HCT116 (cell line): Measurements from ENCODE around the gene GLT6D1. TPM values are rescaled to one million over a fixed set of nuclear protein-coding genes. Genes with fewer than 3 reads are reported as not detected.
"Not testable (repeated sequence)": the region's sequence is repeated elsewhere in the genome, so short reads cannot be mapped to it uniquely, and the experiment has no call there.

ENCODE experiments used
- ATAC-seq: fragments of 200-7000 bp; cut with Tn5 transposase; 2 replicates; pipeline ENCODE4 v1.9.1; 2020; ENCODE audit warnings: mild to moderate bottlenecking, moderate library complexity
- BruUV-seq: library from RNA; stranded (reverse); fragments of 400-500 nt; replicated peaks from 2 replicates; lab custom pipeline; 2021; lab: Mats Ljungman, UMichigan
- CTCF ChIA-PET: fragments of 300-600 bp; sonication (Branson Sonifier 250); formaldehyde crosslinking; loops from one replicate; lab custom pipeline; 2021; ENCODE audit warnings: antibody characterized with exemption; lab: Charles Lee
- POLR2A ChIA-PET: fragments of 300-600, 350-600 bp; sonication (Branson Sonifier 250); formaldehyde crosslinking; loops from one replicate; lab custom pipeline; 2021; ENCODE audit warnings: antibody characterized with exemption; lab: Charles Lee
- RAD21 ChIA-PET, 2 experiments: fragments of 300-600 bp; sonication (Branson Sonifier 250); formaldehyde crosslinking; loops; one replicate each; lab custom pipeline; 2023; ENCODE audit warnings: low total read pairs in 2 of 2; ENCODE audit not compliant: uncharacterized antibody in 2 of 2, unreplicated experiment in 2 of 2, low non-redundant PET in 1 of 2; lab: Charles Lee
- DNase-seq: peaks from one replicate; pipeline ENCODE4 v3.0.0-alpha.2; 2010; ENCODE audit warnings: low read depth, low spot score
- H2AFZ ChIP-seq: fragments of 200-600 bp; shearing (Covaris generic), sonication (generic); 2 replicates; pipeline ENCODE4 v1.6.1; 2017; ENCODE audit warnings: low read depth, mixed run types, mixed read lengths, antibody characterized with exemption, low read length; ENCODE audit not compliant: poor library complexity, severe bottlenecking
- H3K27ac ChIP-seq: 2 replicates; pipeline ENCODE4 v1.5.1; 2012; ENCODE audit warnings: low read depth, low read length
- H3K27me3 ChIP-seq: fragments of 200-600 bp; sonication (generic); 2 replicates; pipeline ENCODE4 v1.6.1; 2016; ENCODE audit warnings: mixed run types, low read length, mixed read lengths; ENCODE audit not compliant: insufficient read depth
- H3K36me3 ChIP-seq, 2 experiments: fragments of 200-500 bp in 1 of 2; fragments of 200-600 bp in 1 of 2; sonication (Bioruptor generic) in 1 of 2; sonication (generic) in 1 of 2; 2 replicates each; pipeline versions ENCODE4 v1.5.1 to v1.6.1; 2014 to 2016; ENCODE audit warnings: low read length in 2 of 2, inconsistent platforms in 1 of 2, mixed read lengths in 1 of 2, mixed run types in 1 of 2; ENCODE audit not compliant: insufficient read depth in 2 of 2, control insufficient read depth in 1 of 2
- H3K4me1 ChIP-seq, 2 experiments: fragments of 200-600 bp in 1 of 2; sonication (generic) in 1 of 2; 2 replicates each; pipeline versions ENCODE4 v1.5.1 to v1.6.1; 2012 to 2017; ENCODE audit warnings: low read length in 2 of 2, inconsistent platforms in 1 of 2, mild to moderate bottlenecking in 1 of 2, mixed read lengths in 1 of 2, mixed run types in 1 of 2, moderate library complexity in 1 of 2; ENCODE audit not compliant: insufficient read depth in 2 of 2, control insufficient read depth in 1 of 2
- H3K4me2 ChIP-seq: fragments of 200-600 bp; sonication (generic); 2 replicates; pipeline ENCODE4 v1.6.1; 2017; ENCODE audit warnings: mixed run types, low read length, mixed read lengths
- H3K4me3 ChIP-seq, 2 experiments: fragments of 200-600 bp in 1 of 2; sonication (generic) in 1 of 2; replicated peaks in 1 of 2; 2 replicates each; pipeline ENCODE4 v1.5.1; 2011 to 2016; ENCODE audit warnings: low read length in 2 of 2, control low read depth in 1 of 2, low read depth in 1 of 2, mild to moderate bottlenecking in 1 of 2, mixed read lengths in 1 of 2, mixed run types in 1 of 2
- H3K79me2 ChIP-seq: fragments of 200-600 bp; sonication (generic); 2 replicates; pipeline ENCODE4 v1.6.1; 2017; ENCODE audit warnings: mild to moderate bottlenecking, mixed run types, low read length, moderate library complexity, mixed read lengths; ENCODE audit not compliant: insufficient read depth
- H3K9ac ChIP-seq: fragments of 200-600 bp; sonication (generic); 2 replicates; pipeline ENCODE4 v1.6.1; 2016; ENCODE audit warnings: low read length, mixed read lengths
- H3K9me2 ChIP-seq: fragments of 200-600 bp; sonication (generic), shearing (Covaris generic); 2 replicates; pipeline ENCODE4 v1.6.1; 2017; ENCODE audit warnings: mixed run types, mild to moderate bottlenecking, moderate library complexity; ENCODE audit not compliant: insufficient read depth
- H3K9me3 ChIP-seq, 2 experiments: fragments of 200-500 bp in 1 of 2; fragments of 200-600 bp in 1 of 2; sonication (Bioruptor generic) in 1 of 2; sonication (generic) in 1 of 2; 2 replicates each; pipeline ENCODE4 v1.6.1; 2014 to 2017; ENCODE audit warnings: low read length in 2 of 2, mixed read lengths in 2 of 2, inconsistent platforms in 1 of 2, low read depth in 1 of 2, mild to moderate bottlenecking in 1 of 2, mixed run types in 1 of 2, moderate library complexity in 1 of 2; ENCODE audit not compliant: control insufficient read depth in 1 of 2, insufficient read depth in 1 of 2
- H4K20me1 ChIP-seq: fragments of 200-600 bp; sonication (generic), shearing (Covaris generic); 2 replicates; pipeline ENCODE4 v1.6.1; 2017; ENCODE audit warnings: mixed run types, mild to moderate bottlenecking, moderate library complexity; ENCODE audit not compliant: insufficient read depth
- CBX3 ChIP-seq: IDR thresholded peaks from 2 replicates; pipeline ENCODE4 v1.6.1; 2012; ENCODE audit warnings: low read depth
- EGR1 ChIP-seq: IDR thresholded peaks from 2 replicates; pipeline ENCODE4 v1.6.1; 2012; ENCODE audit warnings: low read depth
- EZH2 ChIP-seq: fragments of 200-600 bp; sonication (generic); IDR thresholded peaks from 2 replicates; pipeline ENCODE4 v1.6.1; 2017; ENCODE audit warnings: antibody characterized with exemption, mixed run types
- EZH2phosphoT487 ChIP-seq: fragments of 200-600 bp; IDR thresholded peaks from 2 replicates; pipeline ENCODE4 v1.6.1; 2018; ENCODE audit warnings: antibody characterized with exemption, borderline replicate concordance
- FOSL1 ChIP-seq: IDR thresholded peaks from 2 replicates; pipeline ENCODE4 v1.6.1; 2012; ENCODE audit warnings: low read depth
- JUND ChIP-seq: IDR thresholded peaks from 2 replicates; pipeline ENCODE4 v1.6.1; 2012
- SP1 ChIP-seq: IDR thresholded peaks from 2 replicates; pipeline ENCODE4 v1.6.1; 2012; ENCODE audit warnings: low read depth
- YY1 ChIP-seq: IDR thresholded peaks from 2 replicates; pipeline ENCODE4 v1.6.1; 2011; ENCODE audit warnings: low read length, low read depth, moderate library complexity, mild to moderate bottlenecking; ENCODE audit not compliant: insufficient replicate concordance; ENCODE audit errors: extremely low read depth
- ZBTB33 ChIP-seq: IDR thresholded peaks from 2 replicates; pipeline ENCODE4 v1.6.1; 2011; ENCODE audit warnings: mild to moderate bottlenecking, low read length, moderate library complexity; ENCODE audit not compliant: insufficient replicate concordance; ENCODE audit errors: extremely low read depth
- ZFX ChIP-seq: fragments of 450-650 bp; IDR thresholded peaks from 2 replicates; pipeline ENCODE4 v1.6.1; 2017
- intact Hi-C: fragments of 100-400 bp; cut with micrococcal nuclease; formaldehyde crosslinking; loops from 2 replicates; pipeline ENCODE4 v1.10.0; 2022
- total RNA-seq: library from RNA; stranded (reverse); gene quantifications from one replicate; pipeline ENCODE4 v1.2.1, GENCODE V29; 2021; ENCODE audit not compliant: unreplicated experiment

The GLT6D1 gene
- total RNA-seq, 1 experiment from 2014 or later = not detected

GRCh38 chr9:135641047-135641446, 1.7 kb upstream of the GLT6D1 start:
- POLR2A ChIA-PET = no interaction called here
- Histone ChIP-seq H3K9me2 (no peaks in the 10 kb centered on the region), H3K79me2 (no peaks in the 10 kb centered on the region), H3K27ac (no peak overlapping the region), H3K9me3 (peaks cover 12 to 16% of the 10 kb centered on the region in 2 experiments; a peak in 2 of 4 replicates), H2AFZ (no peak overlapping the region), H3K4me1 (no peaks in the 10 kb centered on the region), H3K27me3 (peaks cover 6% of the 10 kb centered on the region; the same call in 1 of the 2 replicates), H3K9ac (no peak overlapping the region), H3K4me3 (no peak overlapping the region), H3K36me3 (no peaks in the 10 kb centered on the region), H3K4me2 (no peak overlapping the region), H4K20me1 (no peaks in the 10 kb centered on the region)
- CTCF ChIA-PET = no interaction called here
- no peak for DNase-seq
- RAD21 ChIA-PET = no interaction called here
- no TSS peak for BruUV-seq
- TF ChIP-seq FOSL1 = no peak
- TF ChIP-seq JUND = no peak
- no peak for TF ChIP-seq EZH2phosphoT487
- no peak for TF ChIP-seq SP1
- TF ChIP-seq EZH2 = no peak
- TF ChIP-seq ZBTB33 = no peak
- TF ChIP-seq YY1 = no peak
- no peak for TF ChIP-seq ZFX
- TF ChIP-seq CBX3 = no peak
- no peak for TF ChIP-seq EGR1
- no peak for ATAC-seq
- intact Hi-C loops = no loop called here

- peaks cover 21% of the 10 kb centered on the region for H3K27me3 ChIP-seq
- intact Hi-C loops, H3K79me2 ChIP-seq, H3K9me2 ChIP-seq, H3K4me2 ChIP-seq, CTCF ChIA-PET, H3K9ac ChIP-seq, H2AFZ ChIP-seq, H3K9me3 ChIP-seq, H3K4me3 ChIP-seq, DNase-seq, H3K27ac ChIP-seq, RAD21 ChIA-PET, BruUV-seq, H4K20me1 ChIP-seq, H3K36me3 ChIP-seq, ATAC-seq, POLR2A ChIA-PET, H3K4me1 ChIP-seq: not testable (repeated sequence)
Observed at GRCh38 chr9:135636930-135637530, 2.3 kb downstream of the GLT6D1 start.
